CD14-positive monocyte (primary cell): ENCODE results near the gene KIZ. TPM values are rescaled to one million over a fixed set of nuclear protein-coding genes. Genes with fewer than 3 reads are reported as not detected.

Experiments used
- DNase-seq, 3 donors: peaks; one replicate each; pipeline ENCODE4 v3.0.0-alpha.2; 2011 to 2022
- H2AFZ ChIP-seq: 2 replicates; pipeline ENCODE4 v1.6.0; 2012; ENCODE audit warnings: mild to moderate bottlenecking, low read depth, low read length, inconsistent platforms; ENCODE audit not compliant: insufficient read depth, poor library complexity, severe bottlenecking
- H3K27ac ChIP-seq, 2 donors: 1 replicate in 1 of 2; 2 replicates in 1 of 2; pipeline ENCODE4 v1.5.1; 2012 to 2013; ENCODE audit warnings: low read length in 2 of 2, control low read depth in 1 of 2, inconsistent platforms in 1 of 2, low read depth in 1 of 2, mild to moderate bottlenecking in 1 of 2
- H3K27me3 ChIP-seq, 2 donors: one replicate each; pipeline versions ENCODE4 v1.6.0 to v1.6.1; 2011 to 2013; ENCODE audit warnings: low read length in 2 of 2; ENCODE audit not compliant: control insufficient read depth in 2 of 2, insufficient read depth in 2 of 2
- H3K36me3 ChIP-seq, 2 donors: replicated peaks in 1 of 2; 1 replicate in 1 of 2; 2 replicates in 1 of 2; pipeline versions ENCODE4 v1.5.1 to v1.6.1; 2012 to 2013; ENCODE audit warnings: low read length in 2 of 2, control low read depth in 1 of 2, inconsistent platforms in 1 of 2, mild to moderate bottlenecking in 1 of 2; ENCODE audit not compliant: insufficient read depth in 2 of 2, control insufficient read depth in 1 of 2
- H3K4me1 ChIP-seq, 2 donors: 1 replicate in 1 of 2; 2 replicates in 1 of 2; pipeline versions ENCODE4 v1.5.1 to v1.6.1; 2012 to 2013; ENCODE audit warnings: low read length in 2 of 2, control low read depth in 1 of 2, inconsistent platforms in 1 of 2, mild to moderate bottlenecking in 1 of 2, moderate library complexity in 1 of 2; ENCODE audit not compliant: insufficient read depth in 2 of 2, control insufficient read depth in 1 of 2
- H3K4me2 ChIP-seq: replicated peaks from 2 replicates; pipeline ENCODE3; 2012; ENCODE audit warnings: low read length, moderate library complexity, mild to moderate bottlenecking; ENCODE audit not compliant: poor library complexity, severe bottlenecking; ENCODE audit errors: extremely low read depth
- H3K4me3 ChIP-seq, 3 experiments: fragments of 200-600 bp in 1 of 3; sonication (generic) in 1 of 3; replicated peaks in 1 of 3; 1 replicate in 2 of 3; 2 replicates in 1 of 3; pipeline ENCODE4 v1.5.1; 2011 to 2013; ENCODE audit warnings: low read length in 3 of 3, mild to moderate bottlenecking in 3 of 3, control low read depth in 2 of 3, low read depth in 2 of 3, inconsistent platforms in 1 of 3, moderate library complexity in 1 of 3
- H3K79me2 ChIP-seq: 2 replicates; pipeline ENCODE4 v1.6.0; 2012; ENCODE audit warnings: mild to moderate bottlenecking, control low read depth, inconsistent platforms, low read length, moderate library complexity; ENCODE audit not compliant: insufficient read depth
- H3K9ac ChIP-seq: 2 replicates; pipeline ENCODE4 v1.6.0; 2017; ENCODE audit warnings: low read length, mild to moderate bottlenecking; ENCODE audit not compliant: insufficient read depth, poor library complexity, severe bottlenecking
- H3K9me3 ChIP-seq, 2 donors: replicated peaks in 1 of 2; 1 replicate in 1 of 2; 2 replicates in 1 of 2; pipeline versions ENCODE4 v1.5.1 to v1.6.1; 2012 to 2013; ENCODE audit warnings: low read length in 2 of 2, control low read depth in 1 of 2; ENCODE audit not compliant: control insufficient read depth in 1 of 2, insufficient read depth in 1 of 2
- H4K20me1 ChIP-seq: 2 replicates; pipeline ENCODE4 v1.6.0; 2012; ENCODE audit warnings: mild to moderate bottlenecking, low read length, control low read depth, moderate library complexity; ENCODE audit not compliant: insufficient read depth
- H3K27ac Mint-ChIP-seq, 7 donors: one replicate each; pipeline ENCODE4 v1.8.0; 2020; ENCODE audit warnings: mild to moderate bottlenecking in 7 of 7, mixed read lengths in 7 of 7, moderate library complexity in 6 of 7, inconsistent platforms in 2 of 7
- H3K27me3 Mint-ChIP-seq, 3 donors: one replicate each; pipeline ENCODE4 v1.8.0; 2021 to 2022; ENCODE audit warnings: low read depth in 3 of 3, mild to moderate bottlenecking in 3 of 3, mixed read lengths in 3 of 3, moderate library complexity in 3 of 3, inconsistent platforms in 1 of 3
- H3K36me3 Mint-ChIP-seq, 2 donors: one replicate each; pipeline ENCODE4 v1.8.0; 2020; ENCODE audit warnings: mixed read lengths in 2 of 2, inconsistent platforms in 1 of 2, mild to moderate bottlenecking in 1 of 2
- H3K4me1 Mint-ChIP-seq: one replicate; pipeline ENCODE4 v1.8.0; 2020; ENCODE audit warnings: mild to moderate bottlenecking, mixed read lengths
- H3K4me3 Mint-ChIP-seq, 2 donors: one replicate each; pipeline ENCODE4 v1.8.0; 2020; ENCODE audit warnings: mild to moderate bottlenecking in 2 of 2, mixed read lengths in 2 of 2, moderate library complexity in 1 of 2
- H3K9me3 Mint-ChIP-seq, 7 donors: one replicate each; pipeline ENCODE4 v1.8.0; 2020 to 2022; ENCODE audit warnings: mixed read lengths in 7 of 7, mild to moderate bottlenecking in 6 of 7, moderate library complexity in 6 of 7, inconsistent platforms in 2 of 7
- WGBS: methylation state at CpG from one replicate; pipeline ENCODE4 v1.1.5; 2013; ENCODE audit warnings: missing lambda C conversion rate; ENCODE audit not compliant: insufficient coverage; 5-methylcytosine and 5-hydroxymethylcytosine counted together
- intact Hi-C, 2 donors: fragments of 100-400 bp; cut with micrococcal nuclease; formaldehyde crosslinking; loops; one replicate each; pipeline versions ENCODE4 v1.15.0 to v1.15.1; 2023
- polyA plus RNA-seq, 3 donors: library from polyadenylated mRNA; depleted of rRNA in 1 of 3; unstranded in 2 of 3; stranded (reverse) in 1 of 3; fragments of 300-500 nt in 2 of 3; fragments of >200 nt in 1 of 3; fragmentation: Illumina TruSeq in 2 of 3; gene quantifications; 1 replicate in 2 of 3; 2 replicates in 1 of 3; pipeline ENCODE4 v1.2.3, GENCODE V29; 2012 to 2021
- TF ChIP-seq, protein P1 (sequence below): fragments of 200-600 bp; IDR thresholded peaks from one replicate; pipeline ENCODE4 v1.8.0; 2022; ENCODE audit warnings: antibody characterized with exemption, mild to moderate bottlenecking

The KIZ gene
- polyA plus RNA-seq, 3 donors = 7.2 to 13.2 (median 10.2) TPM

DNA sequence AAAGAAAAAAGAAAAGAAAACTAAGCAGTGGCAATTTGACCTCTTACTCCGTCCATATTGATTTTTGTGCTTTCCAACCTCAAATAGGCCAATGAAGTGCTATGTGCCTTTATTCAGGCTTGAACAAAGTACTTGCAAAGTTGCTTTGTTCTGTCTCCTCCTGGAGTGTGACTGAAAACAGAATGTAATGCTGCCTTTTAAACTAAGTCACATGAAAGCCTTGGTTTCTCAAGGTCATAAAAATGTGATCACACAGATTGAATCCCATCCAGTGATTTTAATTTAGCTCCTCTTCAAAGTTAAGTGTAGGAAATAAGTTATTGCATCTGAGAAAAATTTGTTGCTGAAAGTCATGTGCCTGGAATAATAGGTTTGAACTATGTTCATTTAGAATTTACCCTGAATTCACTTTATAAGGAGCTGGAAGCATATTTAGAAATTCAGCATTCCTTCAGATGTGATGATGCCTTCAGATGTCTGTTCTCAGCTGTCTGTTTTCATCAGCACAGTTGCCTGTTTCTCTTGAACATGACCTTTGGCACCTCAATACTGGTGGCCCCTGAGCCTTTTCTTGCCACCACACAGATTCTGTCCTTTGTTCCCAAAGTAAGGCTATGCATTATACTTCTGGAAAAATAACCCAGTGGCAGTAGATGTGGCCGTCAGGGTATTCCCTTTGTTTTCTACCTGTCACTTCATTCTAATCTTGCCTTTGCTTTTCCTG is 48.8 kb downstream of the KIZ start:
- Histone ChIP-seq H3K79me2 (no peaks in the 10 kb centered on the region), H3K4me1 (no peaks in the 10 kb centered on the region), H3K27me3 (no peaks in the 10 kb centered on the region), H3K36me3 (no peaks in the 10 kb centered on the region), H3K4me3 (no peak overlapping the region), H3K4me2 (no peak overlapping the region), H3K9me3 (no peaks in the 10 kb centered on the region), H2AFZ (no peak overlapping the region), H3K9ac (no peak overlapping the region), H3K27ac (no peak overlapping the region), H4K20me1 (no peaks in the 10 kb centered on the region)
- TF ChIP-seq, protein P1, sequence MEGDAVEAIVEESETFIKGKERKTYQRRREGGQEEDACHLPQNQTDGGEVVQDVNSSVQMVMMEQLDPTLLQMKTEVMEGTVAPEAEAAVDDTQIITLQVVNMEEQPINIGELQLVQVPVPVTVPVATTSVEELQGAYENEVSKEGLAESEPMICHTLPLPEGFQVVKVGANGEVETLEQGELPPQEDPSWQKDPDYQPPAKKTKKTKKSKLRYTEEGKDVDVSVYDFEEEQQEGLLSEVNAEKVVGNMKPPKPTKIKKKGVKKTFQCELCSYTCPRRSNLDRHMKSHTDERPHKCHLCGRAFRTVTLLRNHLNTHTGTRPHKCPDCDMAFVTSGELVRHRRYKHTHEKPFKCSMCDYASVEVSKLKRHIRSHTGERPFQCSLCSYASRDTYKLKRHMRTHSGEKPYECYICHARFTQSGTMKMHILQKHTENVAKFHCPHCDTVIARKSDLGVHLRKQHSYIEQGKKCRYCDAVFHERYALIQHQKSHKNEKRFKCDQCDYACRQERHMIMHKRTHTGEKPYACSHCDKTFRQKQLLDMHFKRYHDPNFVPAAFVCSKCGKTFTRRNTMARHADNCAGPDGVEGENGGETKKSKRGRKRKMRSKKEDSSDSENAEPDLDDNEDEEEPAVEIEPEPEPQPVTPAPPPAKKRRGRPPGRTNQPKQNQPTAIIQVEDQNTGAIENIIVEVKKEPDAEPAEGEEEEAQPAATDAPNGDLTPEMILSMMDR = no peak
- H3K9me3 Mint-ChIP-seq = peaks cover 5 to 13% (median 11%) of the 10 kb centered on the region in 7 donors
- no peak overlapping the region for H3K4me3 Mint-ChIP-seq
- WGBS = 100% methylated on average over 1 of the region's 2 CpGs
- DNase-seq = no peak
- no peaks in the 10 kb centered on the region for H3K4me1 Mint-ChIP-seq
- intact Hi-C loops = no loop called here
- H3K27me3 Mint-ChIP-seq = peaks cover 0 to 1% (median 0%) of the 10 kb centered on the region in 3 donors
- H3K27ac Mint-ChIP-seq = no peak overlapping the region
- H3K36me3 Mint-ChIP-seq = peaks cover 0 to 3% of the 10 kb centered on the region in 2 donors

DNA sequence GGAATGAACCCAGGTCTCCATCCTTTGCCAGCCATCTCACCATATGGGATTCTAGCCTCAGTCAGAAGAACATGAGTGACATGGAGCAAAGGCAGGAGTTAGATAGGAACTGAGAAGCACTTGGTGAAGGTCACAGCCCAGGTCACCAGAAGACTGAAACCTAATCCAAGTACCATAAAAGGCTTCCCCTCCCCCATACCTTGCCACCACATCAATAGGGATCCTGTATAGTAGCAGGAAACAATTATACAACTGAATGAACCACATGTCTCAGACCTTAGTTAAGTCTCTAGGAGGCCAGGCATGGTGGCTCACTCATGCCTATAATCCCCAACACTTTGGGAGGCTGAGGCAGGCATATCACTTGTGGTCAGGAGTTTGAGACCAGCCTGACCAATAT is 49.6 kb downstream of the KIZ start:
- Mint-ChIP-seq H3K27me3 (peaks cover 0 to 3% (median 1%) of the 10 kb centered on the region in 3 donors), H3K9me3 (peaks cover 5 to 14% (median 10%) of the 10 kb centered on the region in 7 donors), H3K27ac (no peak overlapping the region), H3K4me3 (no peak overlapping the region), H3K36me3 (peaks cover 0 to 3% of the 10 kb centered on the region in 2 donors), H3K4me1 (no peaks in the 10 kb centered on the region)
- no peaks in the 10 kb centered on the region for H3K79me2 ChIP-seq
- H3K36me3 ChIP-seq = no peaks in the 10 kb centered on the region
- no peaks in the 10 kb centered on the region for H3K4me1 ChIP-seq
- no peak for DNase-seq
- no peak overlapping the region for H3K4me3 ChIP-seq
- H3K9ac ChIP-seq = no peak overlapping the region
- H2AFZ ChIP-seq = no peak overlapping the region
- TF ChIP-seq, protein P1 = no peak
- no peaks in the 10 kb centered on the region for H4K20me1 ChIP-seq
- H3K9me3 ChIP-seq = no peaks in the 10 kb centered on the region
- no peaks in the 10 kb centered on the region for H3K27me3 ChIP-seq
- intact Hi-C loops = no loop called here
- no peak overlapping the region for H3K27ac ChIP-seq
- no peak overlapping the region for H3K4me2 ChIP-seq
